Tibial artery (tissue), 4 donors: Measurements from ENCODE around the gene TSPAN4.

ENCODE experiments used
- DNase-seq, 2 donors: peaks; one replicate each; pipeline ENCODE4 v3.0.0-alpha.2; 2019
- H3K27ac ChIP-seq, 2 donors: fragments of 200-600 bp; sonication (generic) in 1 of 2; 1 replicate in 1 of 2; 2 replicates in 1 of 2; pipeline ENCODE4 v1.5.1; 2018 to 2019; ENCODE audit warnings: mild to moderate bottlenecking in 1 of 2
- H3K27me3 ChIP-seq, 2 donors: fragments of 200-600 bp; sonication (generic) in 1 of 2; one replicate each; pipeline versions ENCODE4 v1.5.1 to v1.6.0; 2016 to 2019
- H3K36me3 ChIP-seq, 3 donors: fragments of 200-600 bp; sonication (generic) in 2 of 3; one replicate each; pipeline ENCODE4 v1.5.1; 2016 to 2019; ENCODE audit warnings: mild to moderate bottlenecking in 2 of 3
- H3K4me1 ChIP-seq, 4 donors: fragments of 200-600 bp; sonication (generic) in 2 of 4; 1 replicate in 3 of 4; 2 replicates in 1 of 4; pipeline ENCODE4 v1.5.1; 2016 to 2019
- H3K4me3 ChIP-seq, 2 donors: fragments of 200-600 bp; sonication (generic) in 1 of 2; 1 replicate in 1 of 2; 2 replicates in 1 of 2; pipeline ENCODE4 v1.5.1; 2018 to 2019; ENCODE audit warnings: mild to moderate bottlenecking in 2 of 2
- H3K9me3 ChIP-seq, 3 donors: fragments of 200-600 bp; sonication (generic) in 1 of 3; one replicate each; pipeline ENCODE4 v1.5.1; 2016 to 2019
- intact Hi-C: fragments of 100-400 bp; cut with DNase I; formaldehyde crosslinking; loops from one replicate; pipeline ENCODE4 v1.15.0; 2023; ENCODE audit warnings: low total_unique reads
- TF ChIP-seq, protein P1 (sequence below), 2 experiments: fragments of 200-600 bp in 1 of 2; fragments of 450-650 bp in 1 of 2; IDR thresholded peaks; one replicate each; pipeline ENCODE4 v1.5.1; 2017 to 2019; ENCODE audit warnings: antibody characterized with exemption in 2 of 2, mild to moderate bottlenecking in 1 of 2, moderate library complexity in 1 of 2

TSPAN4 gene

DNA sequence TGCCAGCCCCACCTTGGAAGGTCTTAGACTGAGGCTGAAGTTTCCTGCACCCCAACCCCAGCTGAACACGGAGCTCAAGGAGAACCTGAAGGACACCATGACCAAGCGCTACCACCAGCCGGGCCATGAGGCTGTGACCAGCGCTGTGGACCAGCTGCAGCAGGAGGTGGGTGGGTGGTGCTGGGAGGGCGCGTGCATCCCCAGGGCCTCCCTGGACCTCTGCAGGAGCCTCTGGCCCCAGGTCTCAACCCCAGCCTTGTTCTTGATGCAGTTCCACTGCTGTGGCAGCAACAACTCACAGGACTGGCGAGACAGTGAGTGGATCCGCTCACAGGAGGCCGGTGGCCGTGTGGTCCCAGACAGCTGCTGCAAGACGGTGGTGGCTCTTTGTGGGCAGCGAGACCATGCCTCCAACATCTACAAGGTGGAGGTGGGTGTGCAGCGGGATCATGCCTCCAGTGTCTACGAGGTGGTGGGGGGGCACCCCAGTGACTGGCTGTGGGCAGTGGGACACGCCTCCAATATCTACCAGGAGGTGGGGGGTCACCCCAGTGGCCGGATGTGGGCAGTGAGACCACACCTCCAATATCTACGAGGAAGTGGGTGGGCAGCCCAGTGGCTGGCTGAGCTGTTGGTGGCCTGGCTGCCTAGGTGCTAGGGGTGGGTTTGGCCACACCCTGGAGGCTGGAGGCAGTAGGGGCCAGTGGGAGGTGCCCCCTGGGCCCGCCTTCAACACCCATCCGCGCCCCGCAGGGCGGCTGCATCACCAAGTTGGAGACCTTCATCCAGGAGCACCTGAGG is 5.3 kb upstream of the TSPAN4 start:
- peaks cover 0 to 78% (median 57%) of the 10 kb centered on the region in 4 donors for H3K4me1 ChIP-seq
- H3K4me3 ChIP-seq: no peak overlapping the region
- no peaks in the 10 kb centered on the region for H3K9me3 ChIP-seq
- peaks cover 0 to under 1% of the 10 kb centered on the region in 2 donors for H3K27me3 ChIP-seq
- peak overlapping the region in 1 of 2 donors; percentile 88 for H3K27ac ChIP-seq
- intact Hi-C loops: no loop called here
- peaks cover 39 to 53% (median 52%) of the 10 kb centered on the region in 3 donors for H3K36me3 ChIP-seq
- DNase-seq: no peak
- TF ChIP-seq, protein P1, sequence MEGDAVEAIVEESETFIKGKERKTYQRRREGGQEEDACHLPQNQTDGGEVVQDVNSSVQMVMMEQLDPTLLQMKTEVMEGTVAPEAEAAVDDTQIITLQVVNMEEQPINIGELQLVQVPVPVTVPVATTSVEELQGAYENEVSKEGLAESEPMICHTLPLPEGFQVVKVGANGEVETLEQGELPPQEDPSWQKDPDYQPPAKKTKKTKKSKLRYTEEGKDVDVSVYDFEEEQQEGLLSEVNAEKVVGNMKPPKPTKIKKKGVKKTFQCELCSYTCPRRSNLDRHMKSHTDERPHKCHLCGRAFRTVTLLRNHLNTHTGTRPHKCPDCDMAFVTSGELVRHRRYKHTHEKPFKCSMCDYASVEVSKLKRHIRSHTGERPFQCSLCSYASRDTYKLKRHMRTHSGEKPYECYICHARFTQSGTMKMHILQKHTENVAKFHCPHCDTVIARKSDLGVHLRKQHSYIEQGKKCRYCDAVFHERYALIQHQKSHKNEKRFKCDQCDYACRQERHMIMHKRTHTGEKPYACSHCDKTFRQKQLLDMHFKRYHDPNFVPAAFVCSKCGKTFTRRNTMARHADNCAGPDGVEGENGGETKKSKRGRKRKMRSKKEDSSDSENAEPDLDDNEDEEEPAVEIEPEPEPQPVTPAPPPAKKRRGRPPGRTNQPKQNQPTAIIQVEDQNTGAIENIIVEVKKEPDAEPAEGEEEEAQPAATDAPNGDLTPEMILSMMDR (IDR thresholded peaks at IDR 0.05): no peak

GRCh38 chr11:837990-838307 is 4.7 kb upstream of the TSPAN4 start:
- H3K27me3 ChIP-seq: no peaks in the 10 kb centered on the region
- intact Hi-C loops: no loop called here
- peaks cover 39 to 53% (median 52%) of the 10 kb centered on the region in 3 donors for H3K36me3 ChIP-seq
- no peak overlapping the region for H3K4me3 ChIP-seq
- TF ChIP-seq, protein P1 (IDR thresholded peaks at IDR 0.05): no peak
- H3K27ac ChIP-seq: peak overlapping the region in 1 of 2 donors; percentile 88
- no peaks in the 10 kb centered on the region for H3K9me3 ChIP-seq
- H3K4me1 ChIP-seq: peaks cover 0 to 78% (median 56%) of the 10 kb centered on the region in 4 donors
- DNase-seq: no peak

DNA sequence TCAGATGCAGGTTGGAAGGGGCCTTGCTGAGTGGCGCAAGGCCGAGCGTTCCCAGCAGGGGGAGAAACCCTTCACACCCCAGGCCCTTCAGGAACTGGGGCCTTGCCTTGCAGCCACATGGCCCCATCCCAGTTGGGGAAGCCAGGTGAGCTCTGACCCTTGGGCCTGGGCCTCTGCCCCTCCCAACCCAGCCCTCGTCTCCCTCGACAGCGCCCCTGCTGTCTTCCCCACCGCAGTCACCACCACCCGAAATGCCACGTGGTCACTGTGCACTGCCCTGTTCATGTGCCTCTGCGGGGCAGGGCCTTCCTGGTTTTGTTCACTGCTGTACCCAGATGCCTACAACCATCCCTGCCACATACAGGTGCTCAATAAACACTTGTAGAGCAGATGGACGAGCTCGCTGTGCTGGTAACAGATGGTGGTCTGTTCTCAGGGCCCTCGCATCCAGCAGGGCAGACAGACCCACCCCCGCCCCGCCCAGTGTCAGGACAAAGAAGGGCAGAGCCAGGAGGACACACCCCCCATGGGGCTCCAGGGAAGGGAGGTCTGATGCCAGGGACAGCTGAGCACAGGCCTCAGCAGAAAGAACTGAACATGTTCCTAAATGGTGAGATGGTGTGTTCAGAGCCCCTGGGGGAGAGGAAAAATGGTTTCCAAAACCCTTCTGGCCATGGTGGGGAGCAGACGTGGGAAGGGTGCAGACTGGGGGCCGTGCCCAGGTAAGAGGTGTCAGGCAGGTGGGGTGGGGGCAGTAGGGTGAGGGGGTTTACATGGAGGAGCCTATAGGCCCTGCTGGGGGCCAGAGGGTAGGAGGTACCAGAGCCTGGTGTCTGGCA is 4.0 kb upstream of the TSPAN4 start:
- DNase-seq: no peak
- Histone ChIP-seq H3K27me3 (no peaks in the 10 kb centered on the region), H3K27ac (peak overlapping the region in 1 of 2 donors; percentile 88), H3K9me3 (no peaks in the 10 kb centered on the region), H3K4me1 (peaks cover 0 to 82% (median 60%) of the 10 kb centered on the region in 4 donors), H3K4me3 (no peak overlapping the region), H3K36me3 (peaks cover 39 to 53% (median 52%) of the 10 kb centered on the region in 3 donors)
- TF ChIP-seq, protein P1 (IDR thresholded peaks at IDR 0.05): peak in 1 of 2 experiments; percentile 8
- intact Hi-C loops: no loop called here

GRCh38 chr11:839280-839623 is 3.4 kb upstream of the TSPAN4 start:
- TF ChIP-seq, protein P1 (IDR thresholded peaks at IDR 0.05): no peak
- peak overlapping the region in 1 of 2 donors; percentile 88 for H3K27ac ChIP-seq

GRCh38 chr11:839875-840617 is 2.6 kb upstream of the TSPAN4 start:
- intact Hi-C loops: loop anchor here (5.0 kb wide), 1 partner anchor 33 kb away; the partner anchor contains the start of genes PIDD1 and RPLP2
- no peaks in the 10 kb centered on the region for H3K9me3 ChIP-seq
- TF ChIP-seq, protein P1 (IDR thresholded peaks at IDR 0.05): no peak
- H3K36me3 ChIP-seq: peaks cover 39 to 53% (median 52%) of the 10 kb centered on the region in 3 donors
- peak overlapping the region in 1 of 2 donors; percentile 88 for H3K27ac ChIP-seq
- H3K4me3 ChIP-seq: no peak overlapping the region
- peaks cover under 1 to 82% (median 60%) of the 10 kb centered on the region in 4 donors for H3K4me1 ChIP-seq
- DNase-seq: no peak
- H3K27me3 ChIP-seq: no peaks in the 10 kb centered on the region

More at GRCh38 chr11:839280-839623, 3.4 kb upstream of the TSPAN4 start:
- peaks cover 0 to 82% (median 60%) of the 10 kb centered on the region in 4 donors for H3K4me1 ChIP-seq
- no peaks in the 10 kb centered on the region for H3K9me3 ChIP-seq
- H3K27me3 ChIP-seq: no peaks in the 10 kb centered on the region
- intact Hi-C loops: no loop called here
- no peak for DNase-seq
- H3K4me3 ChIP-seq: no peak overlapping the region
- H3K36me3 ChIP-seq: peaks cover 39 to 53% (median 52%) of the 10 kb centered on the region in 3 donors
